SK-N-SH (cell line): ENCODE results near the gene FBXO31. TPM values are rescaled to one million over a fixed set of nuclear protein-coding genes. Genes with fewer than 3 reads are reported as not detected.

ENCODE experiments used
- CTCF ChIA-PET: fragments of 300-600, 350-600 bp; formaldehyde crosslinking; extraction: SDS; loops from one replicate; lab custom pipeline; 2021; lab: Yijun Ruan, JAX
- POLR2A ChIA-PET: fragments of 350-600 bp; sonication (Branson Sonifier 250); formaldehyde crosslinking; extraction: SDS; loops from one replicate; lab custom pipeline; 2020; ENCODE audit warnings: antibody characterized with exemption, inconsistent platforms; lab: Yijun Ruan, JAX
- DNase-seq: peaks from one replicate; pipeline ENCODE4 v3.0.0; 2012
- H2AFZ ChIP-seq: fragments of 200-600 bp; sonication (generic); 2 replicates; pipeline ENCODE4 v1.8.1; 2016; ENCODE audit warnings: antibody characterized with exemption, mild to moderate bottlenecking, low read depth
- H3F3A ChIP-seq: fragments of 200-600 bp; sonication (generic); replicated peaks from 2 replicates; pipeline ENCODE3; 2016; ENCODE audit warnings: antibody characterized with exemption, mild to moderate bottlenecking; ENCODE audit not compliant: insufficient read depth
- H3K27ac ChIP-seq, 2 experiments: fragments of 200-500 bp in 1 of 2; fragments of 200-600 bp in 1 of 2; sonication (Bioruptor generic) in 1 of 2; sonication (generic), shearing (Covaris generic) in 1 of 2; 2 replicates each; pipeline versions ENCODE4 v1.5.1 to v1.6.1; 2014 to 2016; ENCODE audit warnings: low read depth in 2 of 2, inconsistent platforms in 1 of 2, low read length in 1 of 2, mild to moderate bottlenecking in 1 of 2, mixed read lengths in 1 of 2
- H3K27me3 ChIP-seq: fragments of 200-600 bp; sonication (generic), shearing (Covaris generic); 2 replicates; pipeline ENCODE4 v1.6.1; 2016; ENCODE audit warnings: mixed run types; ENCODE audit not compliant: insufficient read depth
- H3K36me3 ChIP-seq, 2 experiments: fragments of 200-500 bp in 1 of 2; fragments of 200-600 bp in 1 of 2; sonication (Bioruptor generic) in 1 of 2; sonication (generic) in 1 of 2; replicated peaks in 1 of 2; 2 replicates each; pipeline versions ENCODE3 to v1.5.1; 2014 to 2016; ENCODE audit warnings: low read length in 1 of 2, mild to moderate bottlenecking in 1 of 2; ENCODE audit not compliant: insufficient read depth in 2 of 2, control insufficient read depth in 1 of 2
- H3K4me1 ChIP-seq, 2 experiments: fragments of 200-500 bp in 1 of 2; fragments of 200-600 bp in 1 of 2; sonication (Bioruptor generic) in 1 of 2; sonication (generic), shearing (Covaris generic) in 1 of 2; 2 replicates each; pipeline versions ENCODE4 v1.5.1 to v1.6.1; 2014 to 2016; ENCODE audit warnings: low read depth in 1 of 2, low read length in 1 of 2, mixed run types in 1 of 2; ENCODE audit not compliant: insufficient read depth in 2 of 2, control insufficient read depth in 1 of 2
- H3K4me2 ChIP-seq: fragments of 200-600 bp; sonication (generic), shearing (Covaris generic); 2 replicates; pipeline ENCODE4 v1.6.1; 2017; ENCODE audit warnings: mixed run types
- H3K4me3 ChIP-seq, 2 experiments: fragments of 200-500 bp in 1 of 2; fragments of 200-600 bp in 1 of 2; sonication (Bioruptor generic) in 1 of 2; sonication (generic), shearing (Covaris generic) in 1 of 2; 2 replicates each; pipeline versions ENCODE4 v1.5.1 to v1.8.1; 2014 to 2016; ENCODE audit warnings: low read depth in 2 of 2, inconsistent platforms in 1 of 2, low read length in 1 of 2, mild to moderate bottlenecking in 1 of 2, mixed read lengths in 1 of 2, moderate library complexity in 1 of 2
- H3K79me2 ChIP-seq: fragments of 200-600 bp; sonication (generic); 2 replicates; pipeline ENCODE4 v1.8.1; 2017; ENCODE audit warnings: mild to moderate bottlenecking; ENCODE audit not compliant: insufficient read depth
- H3K9ac ChIP-seq: fragments of 200-600 bp; sonication (generic); 2 replicates; pipeline ENCODE4 v1.6.1; 2017; ENCODE audit warnings: mixed run types
- H3K9me2 ChIP-seq: fragments of 200-600 bp; sonication (generic); 2 replicates; pipeline ENCODE4 v1.6.1; 2017; ENCODE audit warnings: mixed run types
- H3K9me3 ChIP-seq: fragments of 200-600 bp; sonication (generic); 2 replicates; pipeline ENCODE4 v1.6.1; 2017; ENCODE audit warnings: mixed run types, mild to moderate bottlenecking, moderate library complexity
- H4K20me1 ChIP-seq: fragments of 200-600 bp; sonication (generic); 2 replicates; pipeline ENCODE4 v1.6.1; 2017; ENCODE audit warnings: mild to moderate bottlenecking, mixed run types; ENCODE audit not compliant: insufficient read depth
- CHD2 ChIP-seq: fragments of 150-350 bp; IDR thresholded peaks from 2 replicates; pipeline ENCODE4 v1.6.1; 2018; ENCODE audit warnings: low read length; ENCODE audit not compliant: partially characterized antibody
- ELF1 ChIP-seq: IDR thresholded peaks from 2 replicates; pipeline ENCODE4 v1.4.0; 2012
- EP300 ChIP-seq, 2 experiments: IDR thresholded peaks; 2 replicates each; pipeline versions ENCODE4 v1.4.0 to v1.6.1; 2012; ENCODE audit warnings: borderline replicate concordance in 1 of 2, low read depth in 1 of 2, low read length in 1 of 2
- FOSL2 ChIP-seq: IDR thresholded peaks from 2 replicates; pipeline ENCODE4 v1.4.0; 2012; ENCODE audit warnings: low read depth, mild to moderate bottlenecking, moderate library complexity, borderline replicate concordance
- FOXM1 ChIP-seq: IDR thresholded peaks from 2 replicates; pipeline ENCODE4 v1.4.0; 2012; ENCODE audit warnings: low read depth, mild to moderate bottlenecking
- GABPA ChIP-seq: IDR thresholded peaks from 2 replicates; pipeline ENCODE4 v1.4.0; 2012; ENCODE audit warnings: low read depth, mild to moderate bottlenecking
- MAX ChIP-seq: IDR thresholded peaks from 2 replicates; pipeline ENCODE4 v1.4.0; 2012; ENCODE audit warnings: low read depth
- NFIC ChIP-seq: IDR thresholded peaks from 2 replicates; pipeline ENCODE4 v1.4.0; 2012; ENCODE audit warnings: borderline replicate concordance
- POLR2AphosphoS5 ChIP-seq: IDR thresholded peaks from 2 replicates; pipeline ENCODE4 v1.6.1; 2012; ENCODE audit warnings: low read depth, low read length
- RCOR1 ChIP-seq: fragments of 150-350 bp; IDR thresholded peaks from 2 replicates; pipeline ENCODE4 v1.6.1; 2017; ENCODE audit warnings: antibody characterized with exemption, low read length
- REST ChIP-seq: IDR thresholded peaks from 2 replicates; pipeline ENCODE4 v1.6.1; 2012; ENCODE audit warnings: mild to moderate bottlenecking, low read depth, low read length, moderate library complexity
- RXRA ChIP-seq: IDR thresholded peaks from 2 replicates; pipeline ENCODE4 v1.4.0; 2012; ENCODE audit warnings: low read depth, mild to moderate bottlenecking, borderline replicate concordance
- TAF1 ChIP-seq: IDR thresholded peaks from 2 replicates; pipeline ENCODE4 v1.6.1; 2012; ENCODE audit warnings: low read depth, mild to moderate bottlenecking, low read length, moderate library complexity, borderline replicate concordance
- WGBS: methylation state at CpG from one replicate; pipeline ENCODE4 v1.1.6; 2017; ENCODE audit warnings: low lambda C conversion rate; 5-methylcytosine and 5-hydroxymethylcytosine counted together
- polyA plus RNA-seq, 3 experiments: library from polyadenylated mRNA; depleted of rRNA; stranded (reverse); fragments of >200 nt; gene quantifications; 2 replicates each; pipeline ENCODE4 v1.2.3, GENCODE V29; 2012
- TF ChIP-seq, protein P1 (sequence below): IDR thresholded peaks from 2 replicates; pipeline ENCODE4; 2012
- TF ChIP-seq, protein P2 (sequence below): IDR thresholded peaks from 2 replicates; pipeline ENCODE4 v1.4.0; 2012; ENCODE audit warnings: low read depth, borderline replicate concordance
- TF ChIP-seq, protein P3 (sequence below): fragments of 150-350 bp; IDR thresholded peaks from 2 replicates; pipeline ENCODE4 v1.6.1; 2016; ENCODE audit warnings: mild to moderate bottlenecking, low read depth, low read length
- TF ChIP-seq, protein P4 (sequence below): fragments of 200-600 bp; sonication (generic); IDR thresholded peaks from 2 replicates; pipeline ENCODE4 v1.6.1; 2017; ENCODE audit warnings: antibody characterized with exemption, mild to moderate bottlenecking, moderate library complexity
- TF ChIP-seq, protein P5 (sequence below): fragments of 150-350 bp; IDR thresholded peaks from 2 replicates; pipeline ENCODE4 v1.6.1; 2017; ENCODE audit warnings: antibody characterized with exemption, low read length, low read depth, borderline replicate concordance
- TF ChIP-seq, protein P6 (sequence below): IDR thresholded peaks from 2 replicates; pipeline ENCODE4 v1.4.0; 2012; ENCODE audit warnings: low read depth, borderline replicate concordance

Gene FBXO31
- polyA plus RNA-seq, 1 of the 3 experiments (the other 2 are of a cell fraction): 14.2 TPM

DNA sequence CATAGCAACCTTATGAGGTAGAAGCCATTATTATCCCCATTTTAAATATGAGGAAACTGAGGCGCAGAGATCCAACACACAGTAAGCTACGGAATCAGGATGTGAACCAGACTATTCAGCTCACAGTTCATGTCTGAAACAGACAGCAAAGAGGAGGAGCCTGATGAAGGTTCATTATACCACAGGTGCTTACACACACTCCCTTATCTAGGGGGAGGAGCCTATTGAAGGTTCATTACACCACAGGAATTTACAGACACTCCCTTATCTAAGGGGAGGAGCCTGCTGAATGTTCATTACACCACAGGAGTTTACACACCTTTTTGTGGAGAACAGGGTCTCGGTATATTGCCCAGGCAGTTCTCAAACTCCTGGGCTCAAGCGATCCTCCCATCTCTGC lies 88.3 kb downstream of the FBXO31 start:
- TF ChIP-seq ELF1 (no peak), REST (no peak), CHD2 (no peak), FOSL2 (no peak), MAX (no peak), POLR2AphosphoS5 (no peak), FOXM1 (no peak), GABPA (no peak), RXRA (no peak), NFIC (no peak), EP300 (IDR thresholded peaks at IDR 0.05; ENCODE audit: borderline replicate concordance in 1 of 2, low read depth in 1 of 2, low read length in 1 of 2) (no peak), RCOR1 (no peak), TAF1 (no peak)
- TF ChIP-seq, protein P1, sequence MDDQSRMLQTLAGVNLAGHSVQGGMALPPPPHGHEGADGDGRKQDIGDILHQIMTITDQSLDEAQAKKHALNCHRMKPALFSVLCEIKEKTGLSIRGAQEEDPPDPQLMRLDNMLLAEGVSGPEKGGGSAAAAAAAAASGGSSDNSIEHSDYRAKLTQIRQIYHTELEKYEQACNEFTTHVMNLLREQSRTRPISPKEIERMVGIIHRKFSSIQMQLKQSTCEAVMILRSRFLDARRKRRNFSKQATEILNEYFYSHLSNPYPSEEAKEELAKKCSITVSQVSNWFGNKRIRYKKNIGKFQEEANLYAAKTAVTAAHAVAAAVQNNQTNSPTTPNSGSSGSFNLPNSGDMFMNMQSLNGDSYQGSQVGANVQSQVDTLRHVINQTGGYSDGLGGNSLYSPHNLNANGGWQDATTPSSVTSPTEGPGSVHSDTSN: no peak
- TF ChIP-seq, protein P2, sequence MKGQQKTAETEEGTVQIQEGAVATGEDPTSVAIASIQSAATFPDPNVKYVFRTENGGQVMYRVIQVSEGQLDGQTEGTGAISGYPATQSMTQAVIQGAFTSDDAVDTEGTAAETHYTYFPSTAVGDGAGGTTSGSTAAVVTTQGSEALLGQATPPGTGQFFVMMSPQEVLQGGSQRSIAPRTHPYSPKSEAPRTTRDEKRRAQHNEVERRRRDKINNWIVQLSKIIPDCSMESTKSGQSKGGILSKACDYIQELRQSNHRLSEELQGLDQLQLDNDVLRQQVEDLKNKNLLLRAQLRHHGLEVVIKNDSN: no peak
- TF ChIP-seq, protein P3, sequence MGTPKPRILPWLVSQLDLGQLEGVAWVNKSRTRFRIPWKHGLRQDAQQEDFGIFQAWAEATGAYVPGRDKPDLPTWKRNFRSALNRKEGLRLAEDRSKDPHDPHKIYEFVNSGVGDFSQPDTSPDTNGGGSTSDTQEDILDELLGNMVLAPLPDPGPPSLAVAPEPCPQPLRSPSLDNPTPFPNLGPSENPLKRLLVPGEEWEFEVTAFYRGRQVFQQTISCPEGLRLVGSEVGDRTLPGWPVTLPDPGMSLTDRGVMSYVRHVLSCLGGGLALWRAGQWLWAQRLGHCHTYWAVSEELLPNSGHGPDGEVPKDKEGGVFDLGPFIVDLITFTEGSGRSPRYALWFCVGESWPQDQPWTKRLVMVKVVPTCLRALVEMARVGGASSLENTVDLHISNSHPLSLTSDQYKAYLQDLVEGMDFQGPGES: no peak
- TF ChIP-seq, protein P4, sequence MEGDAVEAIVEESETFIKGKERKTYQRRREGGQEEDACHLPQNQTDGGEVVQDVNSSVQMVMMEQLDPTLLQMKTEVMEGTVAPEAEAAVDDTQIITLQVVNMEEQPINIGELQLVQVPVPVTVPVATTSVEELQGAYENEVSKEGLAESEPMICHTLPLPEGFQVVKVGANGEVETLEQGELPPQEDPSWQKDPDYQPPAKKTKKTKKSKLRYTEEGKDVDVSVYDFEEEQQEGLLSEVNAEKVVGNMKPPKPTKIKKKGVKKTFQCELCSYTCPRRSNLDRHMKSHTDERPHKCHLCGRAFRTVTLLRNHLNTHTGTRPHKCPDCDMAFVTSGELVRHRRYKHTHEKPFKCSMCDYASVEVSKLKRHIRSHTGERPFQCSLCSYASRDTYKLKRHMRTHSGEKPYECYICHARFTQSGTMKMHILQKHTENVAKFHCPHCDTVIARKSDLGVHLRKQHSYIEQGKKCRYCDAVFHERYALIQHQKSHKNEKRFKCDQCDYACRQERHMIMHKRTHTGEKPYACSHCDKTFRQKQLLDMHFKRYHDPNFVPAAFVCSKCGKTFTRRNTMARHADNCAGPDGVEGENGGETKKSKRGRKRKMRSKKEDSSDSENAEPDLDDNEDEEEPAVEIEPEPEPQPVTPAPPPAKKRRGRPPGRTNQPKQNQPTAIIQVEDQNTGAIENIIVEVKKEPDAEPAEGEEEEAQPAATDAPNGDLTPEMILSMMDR: no peak
- TF ChIP-seq, protein P5, sequence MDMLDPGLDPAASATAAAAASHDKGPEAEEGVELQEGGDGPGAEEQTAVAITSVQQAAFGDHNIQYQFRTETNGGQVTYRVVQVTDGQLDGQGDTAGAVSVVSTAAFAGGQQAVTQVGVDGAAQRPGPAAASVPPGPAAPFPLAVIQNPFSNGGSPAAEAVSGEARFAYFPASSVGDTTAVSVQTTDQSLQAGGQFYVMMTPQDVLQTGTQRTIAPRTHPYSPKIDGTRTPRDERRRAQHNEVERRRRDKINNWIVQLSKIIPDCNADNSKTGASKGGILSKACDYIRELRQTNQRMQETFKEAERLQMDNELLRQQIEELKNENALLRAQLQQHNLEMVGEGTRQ: no peak
- TF ChIP-seq, protein P6, sequence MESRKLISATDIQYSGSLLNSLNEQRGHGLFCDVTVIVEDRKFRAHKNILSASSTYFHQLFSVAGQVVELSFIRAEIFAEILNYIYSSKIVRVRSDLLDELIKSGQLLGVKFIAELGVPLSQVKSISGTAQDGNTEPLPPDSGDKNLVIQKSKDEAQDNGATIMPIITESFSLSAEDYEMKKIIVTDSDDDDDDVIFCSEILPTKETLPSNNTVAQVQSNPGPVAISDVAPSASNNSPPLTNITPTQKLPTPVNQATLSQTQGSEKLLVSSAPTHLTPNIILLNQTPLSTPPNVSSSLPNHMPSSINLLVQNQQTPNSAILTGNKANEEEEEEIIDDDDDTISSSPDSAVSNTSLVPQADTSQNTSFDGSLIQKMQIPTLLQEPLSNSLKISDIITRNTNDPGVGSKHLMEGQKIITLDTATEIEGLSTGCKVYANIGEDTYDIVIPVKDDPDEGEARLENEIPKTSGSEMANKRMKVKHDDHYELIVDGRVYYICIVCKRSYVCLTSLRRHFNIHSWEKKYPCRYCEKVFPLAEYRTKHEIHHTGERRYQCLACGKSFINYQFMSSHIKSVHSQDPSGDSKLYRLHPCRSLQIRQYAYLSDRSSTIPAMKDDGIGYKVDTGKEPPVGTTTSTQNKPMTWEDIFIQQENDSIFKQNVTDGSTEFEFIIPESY: no peak
- no peaks in the 10 kb centered on the region for H3F3A ChIP-seq
- POLR2A ChIA-PET: no interaction called here
- no peaks in the 10 kb centered on the region for H3K4me1 ChIP-seq
- H3K27me3 ChIP-seq: no peaks in the 10 kb centered on the region
- no peaks in the 10 kb centered on the region for H3K79me2 ChIP-seq
- no peak for DNase-seq
- H3K4me3 ChIP-seq: no peak overlapping the region
- no peaks in the 10 kb centered on the region for H3K36me3 ChIP-seq
- CTCF ChIA-PET: interaction anchor here (0.9 to 1.6 kb wide), 3 partner anchors 17 to 92 kb away, joined by 3 to 5 read pairs (median 4); no protein-coding TSS in a partner anchor
- H3K4me2 ChIP-seq: no peak overlapping the region
- H3K9ac ChIP-seq: no peak overlapping the region
- H3K9me2 ChIP-seq: no peaks in the 10 kb centered on the region
- H3K27ac ChIP-seq: no peak overlapping the region
- no peaks in the 10 kb centered on the region for H4K20me1 ChIP-seq
- H2AFZ ChIP-seq: no peak overlapping the region
- H3K9me3 ChIP-seq: no peaks in the 10 kb centered on the region
- 70% methylated on average over 4 of the region's 4 CpGs for WGBS
